B cell (primary cell): Measurements from ENCODE around the gene STAG1. TPM values are rescaled to one million over a fixed set of nuclear protein-coding genes. Genes with fewer than 3 reads are reported as not detected.

Source experiments
- ATAC-seq: fragments of 200-7000 bp; cut with Tn5 transposase; one replicate; pipeline ENCODE4 v1.10.0; 2021; ENCODE audit warnings: low read depth, mild to moderate bottlenecking, moderate number of reproducible peaks, moderate library complexity
- CTCF ChIA-PET: fragments of 350-600 bp; sonication (Branson Sonifier 250); formaldehyde crosslinking; loops from one replicate; lab custom pipeline; 2021; ENCODE audit warnings: antibody characterized with exemption, inconsistent platforms; lab: Charles Lee
- POLR2A ChIA-PET: fragments of 350-600 bp; sonication (Branson Sonifier 250); formaldehyde crosslinking; loops from one replicate; lab custom pipeline; 2021; ENCODE audit warnings: antibody characterized with exemption; lab: Charles Lee
- DNase-seq: peaks from one replicate; pipeline ENCODE4 v3.0.0; 2013
- H2AFZ ChIP-seq: 2 replicates; pipeline ENCODE4 v1.6.1; 2012; ENCODE audit warnings: mild to moderate bottlenecking, low read depth, low read length; ENCODE audit not compliant: insufficient read depth, poor library complexity, severe bottlenecking
- H3K27ac ChIP-seq, 2 donors: 1 replicate in 1 of 2; 2 replicates in 1 of 2; pipeline ENCODE4 v1.5.1; 2012 to 2013; ENCODE audit warnings: low read length in 2 of 2, mild to moderate bottlenecking in 2 of 2, moderate library complexity in 1 of 2
- H3K27me3 ChIP-seq, 4 experiments: fragments of 200-600 bp in 1 of 4; sonication (generic) in 1 of 4; replicated peaks in 1 of 4; 1 replicate in 2 of 4; 2 replicates in 2 of 4; pipeline versions ENCODE4 v1.6.1 to v1.7.0; 2013 to 2016; ENCODE audit warnings: low read length in 3 of 4, mild to moderate bottlenecking in 2 of 4, mixed read lengths in 1 of 4, moderate library complexity in 1 of 4; ENCODE audit not compliant: insufficient read depth in 4 of 4, control insufficient read depth in 3 of 4; ENCODE audit errors: control extremely low read depth in 1 of 4
- H3K36me3 ChIP-seq, 2 experiments: replicated peaks in 1 of 2; 1 replicate in 1 of 2; 2 replicates in 1 of 2; pipeline versions ENCODE4 v1.6.1 to v1.7.1; 2013; ENCODE audit warnings: low read length in 1 of 2; ENCODE audit not compliant: insufficient read depth in 2 of 2, control insufficient read depth in 1 of 2; ENCODE audit errors: control extremely low read depth in 1 of 2, extremely low read depth in 1 of 2
- H3K4me1 ChIP-seq, 2 donors: fragments of 200-600 bp in 1 of 2; sonication (generic) in 1 of 2; 1 replicate in 1 of 2; 2 replicates in 1 of 2; pipeline versions ENCODE4 v1.5.1 to v1.6.1; 2013 to 2017; ENCODE audit warnings: low read length in 2 of 2; ENCODE audit not compliant: control insufficient read depth in 2 of 2, insufficient read depth in 2 of 2
- H3K4me2 ChIP-seq: replicated peaks from 2 replicates; pipeline ENCODE3; 2012; ENCODE audit warnings: mild to moderate bottlenecking, low read depth, low read length; ENCODE audit not compliant: poor library complexity, severe bottlenecking
- H3K4me3 ChIP-seq, 5 experiments: fragments of 200-600 bp in 1 of 5; sonication (generic) in 1 of 5; 1 replicate in 3 of 5; 2 replicates in 2 of 5; pipeline versions ENCODE4 v1.5.1 to v1.7.0; 2011 to 2016; ENCODE audit warnings: low read length in 4 of 5, mild to moderate bottlenecking in 4 of 5, low read depth in 2 of 5, control low read depth in 1 of 5, moderate library complexity in 1 of 5; ENCODE audit not compliant: insufficient read depth in 1 of 5; ENCODE audit errors: control extremely low read depth in 1 of 5, extremely low read depth in 1 of 5
- H3K79me2 ChIP-seq: fragments of 200-600 bp; sonication (generic); one replicate; pipeline ENCODE4 v1.6.0; 2016; ENCODE audit warnings: low read length; ENCODE audit not compliant: control insufficient read depth, insufficient read depth
- H3K9ac ChIP-seq: fragments of 200-600 bp; sonication (generic); 2 replicates; pipeline ENCODE4 v1.6.1; 2017; ENCODE audit warnings: mild to moderate bottlenecking, low read length, moderate library complexity
- H3K9me3 ChIP-seq, 3 donors: one replicate each; pipeline versions ENCODE4 v1.6.1 to v1.7.1; 2013; ENCODE audit warnings: low read length in 2 of 3; ENCODE audit not compliant: control insufficient read depth in 2 of 3, insufficient read depth in 1 of 3; ENCODE audit errors: control extremely low read depth in 1 of 3
- H4K20me1 ChIP-seq: 2 replicates; pipeline ENCODE4 v1.6.0; 2012; ENCODE audit warnings: mild to moderate bottlenecking, low read length; ENCODE audit not compliant: insufficient read depth, control insufficient read depth, poor library complexity, severe bottlenecking
- H3K27ac Mint-ChIP-seq: one replicate; pipeline ENCODE4 v1.8.0; 2021; ENCODE audit warnings: mixed read lengths
- H3K27me3 Mint-ChIP-seq: one replicate; pipeline ENCODE4 v1.8.0; 2021; ENCODE audit warnings: mixed read lengths
- H3K4me1 Mint-ChIP-seq: one replicate; pipeline ENCODE4 v1.8.0; 2021; ENCODE audit warnings: mixed read lengths
- H3K4me3 Mint-ChIP-seq: one replicate; pipeline ENCODE4 v1.8.0; 2021; ENCODE audit warnings: mixed read lengths
- H3K9me3 Mint-ChIP-seq: one replicate; pipeline ENCODE4 v1.8.0; 2022; ENCODE audit warnings: mixed read lengths; ENCODE audit not compliant: insufficient read depth
- CTCF ChIP-seq: fragments of 200-600 bp; IDR thresholded peaks from one replicate; pipeline ENCODE4 v1.8.0; 2022; ENCODE audit warnings: antibody characterized with exemption, mild to moderate bottlenecking
- EZH2 ChIP-seq: IDR thresholded peaks from 2 replicates; pipeline ENCODE4 v1.6.1; 2012; ENCODE audit warnings: borderline replicate concordance, low read depth, mild to moderate bottlenecking, moderate library complexity, low read length; ENCODE audit not compliant: insufficient read depth, poor library complexity, severe bottlenecking
- WGBS: methylation state at CpG from one replicate; pipeline ENCODE4 v1.1.5; 2013; ENCODE audit warnings: missing lambda C conversion rate; ENCODE audit not compliant: insufficient coverage; 5-methylcytosine and 5-hydroxymethylcytosine counted together
- intact Hi-C: fragments of 100-400 bp; cut with micrococcal nuclease; formaldehyde crosslinking; loops from one replicate; pipeline ENCODE4 v1.10.0; 2022
- polyA plus RNA-seq: library from polyadenylated mRNA; depleted of rRNA; stranded (reverse); fragments of >200 nt; gene quantifications from 2 replicates; pipeline ENCODE4 v1.2.3, GENCODE V29; 2012
- total RNA-seq, 2 donors: library from RNA; stranded (reverse); fragments of 120-200 nt in 1 of 2; gene quantifications; 1 replicate in 1 of 2; 2 replicates in 1 of 2; pipeline versions ENCODE4 v1.2.3 to v1.2.4, GENCODE V29; 2013 to 2022

The STAG1 gene
- total and polyA plus RNA-seq, 2 donors (not counting 1 experiment from before 2014, with no cell fraction given), result 9.2 to 77.0 TPM

GRCh38 chr3:136632625-136633081, 119.5 kb downstream of the STAG1 start:
- H3K27me3 Mint-ChIP-seq, result no peaks in the 10 kb centered on the region
- WGBS, result 92% methylated on average over 4 of the region's 5 CpGs

GRCh38 chr3:136631424-136631823, 120.8 kb downstream of the STAG1 start:
- WGBS, result 100% methylated on average over 1 of the region's 5 CpGs
- Histone ChIP-seq H3K4me1 (peaks cover 0 to 6% of the 10 kb centered on the region in 2 donors), H3K79me2 (peaks cover 73% of the 10 kb centered on the region), H2AFZ (no peak overlapping the region), H3K36me3 (peaks cover 0 to 15% of the 10 kb centered on the region in 2 experiments), H3K27ac (no peak overlapping the region), H4K20me1 (peaks cover 37% of the 10 kb centered on the region), H3K9ac (no peak overlapping the region), H3K4me2 (no peak overlapping the region), H3K4me3 (no peak overlapping the region), H3K9me3 (peaks cover 0 to 7% (median 7%) of the 10 kb centered on the region in 3 donors), H3K27me3 (no peaks in the 10 kb centered on the region)
- intact Hi-C loops, result no loop called here
- TF ChIP-seq CTCF (no peak), EZH2 (no peak)
- Mint-ChIP-seq H3K27ac (no peak overlapping the region), H3K4me1 (peaks cover 43% of the 10 kb centered on the region), H3K9me3 (peaks cover 2% of the 10 kb centered on the region), H3K4me3 (no peak overlapping the region), H3K27me3 (no peaks in the 10 kb centered on the region)
- ChIA-PET POLR2A (no interaction called here), CTCF (no interaction called here)
- ATAC-seq, result no peak
- no peak for DNase-seq

More at GRCh38 chr3:136632625-136633081, 119.5 kb downstream of the STAG1 start:
- Histone ChIP-seq H3K27me3 (no peaks in the 10 kb centered on the region), H2AFZ (no peak overlapping the region), H3K79me2 (peaks cover 76% of the 10 kb centered on the region), H3K36me3 (peaks cover 0 to 13% of the 10 kb centered on the region in 2 experiments), H3K4me3 (no peak overlapping the region), H3K9ac (no peak overlapping the region), H3K27ac (no peak overlapping the region), H4K20me1 (peaks cover 39% of the 10 kb centered on the region), H3K9me3 (peaks cover 0 to 8% (median 7%) of the 10 kb centered on the region in 3 donors), H3K4me2 (no peak overlapping the region), H3K4me1 (no peaks in the 10 kb centered on the region)
- Mint-ChIP-seq H3K4me1 (peaks cover 43% of the 10 kb centered on the region), H3K9me3 (peaks cover 4% of the 10 kb centered on the region), H3K27ac (no peak overlapping the region), H3K4me3 (no peak overlapping the region)
- DNase-seq (no peak), ATAC-seq (no peak)
- TF ChIP-seq CTCF (no peak), EZH2 (no peak)
- intact Hi-C loops, result no loop called here
- CTCF ChIA-PET, result no interaction called here
- POLR2A ChIA-PET, result no interaction called here
